Endothelial cell of umbilical vein (primary cell): ENCODE results near the gene PLXNC1. TPM values are rescaled to one million over a fixed set of nuclear protein-coding genes. Genes with fewer than 3 reads are reported as not detected.

ENCODE experiments used
- BruUV-seq: library from RNA; stranded (reverse); fragments of 400-500 nt; replicated peaks from 2 replicates; lab custom pipeline; 2021; lab: Mats Ljungman, UMichigan
- CTCF ChIA-PET: fragments of 300-600, 350-600 bp; sonication (Branson Sonifier 250); formaldehyde crosslinking; loops from one replicate; lab custom pipeline; 2021; ENCODE audit warnings: antibody characterized with exemption, inconsistent platforms; lab: Charles Lee
- POLR2A ChIA-PET: fragments of 300-600, 350-600 bp; sonication (Branson Sonifier 250); formaldehyde crosslinking; loops from one replicate; lab custom pipeline; 2021; ENCODE audit warnings: antibody characterized with exemption, inconsistent platforms; lab: Charles Lee
- DNase-seq: peaks from one replicate; pipeline ENCODE4 v3.0.0-alpha.2; 2011; ENCODE audit warnings: low read depth, low spot score
- FAIRE-seq: peaks from 2 replicates; lab custom pipeline; 2011; peaks lifted over from hg19 to GRCh38; lab: Jason Lieb, UNC
- H2AFZ ChIP-seq: 2 replicates; pipeline ENCODE4 v1.6.0; 2012; ENCODE audit warnings: low read depth, low read length, control low read depth, inconsistent platforms
- H3K27ac ChIP-seq: 2 replicates; pipeline ENCODE4 v1.5.1; 2011; ENCODE audit warnings: low read depth, mild to moderate bottlenecking, control low read depth, low read length, moderate library complexity; ENCODE audit not compliant: insufficient read depth
- H3K27me3 ChIP-seq, 2 experiments: 2 replicates each; pipeline versions ENCODE4 v1.6.0 to v1.6.1; 2011; ENCODE audit warnings: low read length in 2 of 2, mixed read lengths in 1 of 2; ENCODE audit not compliant: control insufficient read depth in 2 of 2, insufficient read depth in 2 of 2
- H3K36me3 ChIP-seq, 2 experiments: 2 replicates in 1 of 2; 3 replicates in 1 of 2; pipeline ENCODE4 v1.5.1; 2011; ENCODE audit warnings: low read length in 2 of 2, mild to moderate bottlenecking in 1 of 2, moderate library complexity in 1 of 2; ENCODE audit not compliant: control insufficient read depth in 2 of 2, insufficient read depth in 2 of 2; ENCODE audit errors: extremely low read depth in 1 of 2
- H3K4me1 ChIP-seq: 3 replicates; pipeline ENCODE4 v1.5.1; 2011; ENCODE audit warnings: mild to moderate bottlenecking, low read length; ENCODE audit not compliant: control insufficient read depth, insufficient read depth; ENCODE audit errors: extremely low read depth
- H3K4me2 ChIP-seq: 2 replicates; pipeline ENCODE4 v1.6.1; 2011; ENCODE audit warnings: low read length, control low read depth, mixed read lengths; ENCODE audit not compliant: insufficient read depth
- H3K4me3 ChIP-seq, 3 experiments: fragments of 200-600 bp in 1 of 3; sonication (generic), shearing (Covaris generic) in 1 of 3; replicated peaks in 1 of 3; 2 replicates each; pipeline ENCODE4 v1.5.1; 2011 to 2016; ENCODE audit warnings: control low read depth in 3 of 3, low read length in 3 of 3, mild to moderate bottlenecking in 2 of 3, inconsistent platforms in 1 of 3, low read depth in 1 of 3, moderate library complexity in 1 of 3; ENCODE audit not compliant: insufficient read depth in 1 of 3
- H3K79me2 ChIP-seq: 2 replicates; pipeline ENCODE4 v1.6.0; 2012; ENCODE audit warnings: low read length, inconsistent platforms; ENCODE audit not compliant: control insufficient read depth, insufficient read depth
- H3K9ac ChIP-seq: replicated peaks from 2 replicates; pipeline ENCODE3; 2011; ENCODE audit warnings: low read length, control low read depth; ENCODE audit not compliant: insufficient read depth; ENCODE audit errors: extremely low read depth
- H3K9me1 ChIP-seq: replicated peaks from 3 replicates; pipeline ENCODE4 v1.6.0; 2011; ENCODE audit warnings: mild to moderate bottlenecking, low read length; ENCODE audit not compliant: control insufficient read depth, insufficient read depth; ENCODE audit errors: extremely low read depth
- H3K9me3 ChIP-seq: replicated peaks from 2 replicates; pipeline ENCODE4 v1.5.1; 2012; ENCODE audit warnings: low read length, inconsistent platforms; ENCODE audit not compliant: control insufficient read depth, insufficient read depth
- H4K20me1 ChIP-seq: replicated peaks from 2 replicates; pipeline ENCODE3; 2011; ENCODE audit warnings: mild to moderate bottlenecking, low read length; ENCODE audit not compliant: control insufficient read depth, insufficient read depth; ENCODE audit errors: extremely low read depth
- CTCF ChIP-seq, 2 donors: IDR thresholded peaks; 1 replicate in 1 of 2; 2 replicates in 1 of 2; pipeline ENCODE4 v1.5.1; 2011; ENCODE audit warnings: low read length in 2 of 2, mild to moderate bottlenecking in 2 of 2, moderate library complexity in 2 of 2, control low read depth in 1 of 2, inconsistent platforms in 1 of 2, low read depth in 1 of 2; ENCODE audit not compliant: insufficient read depth in 1 of 2; ENCODE audit errors: extremely low read depth in 1 of 2
- EZH2 ChIP-seq: IDR thresholded peaks from 2 replicates; pipeline ENCODE4 v1.6.1; 2012; ENCODE audit warnings: borderline replicate concordance, low read depth, mild to moderate bottlenecking, moderate library complexity, low read length, inconsistent platforms; ENCODE audit not compliant: severe bottlenecking
- FOS ChIP-seq: IDR thresholded peaks from 2 replicates; pipeline ENCODE4 v1.6.1; 2011; ENCODE audit warnings: mild to moderate bottlenecking, low read length, moderate library complexity, borderline replicate concordance; ENCODE audit not compliant: insufficient read depth
- GATA2 ChIP-seq: IDR thresholded peaks from 2 replicates; pipeline ENCODE4 v1.7.0; 2011; ENCODE audit warnings: low read depth, mild to moderate bottlenecking, moderate library complexity, mixed read lengths, low read length; ENCODE audit not compliant: insufficient read length, insufficient read depth
- JUN ChIP-seq: IDR thresholded peaks from 2 replicates; pipeline ENCODE4 v1.6.1; 2011; ENCODE audit warnings: borderline replicate concordance, low read depth; ENCODE audit not compliant: insufficient read length, insufficient read depth
- MAX ChIP-seq: IDR thresholded peaks from 2 replicates; pipeline ENCODE4 v1.6.1; 2011; ENCODE audit not compliant: insufficient read depth, insufficient read length
- MYC ChIP-seq: IDR thresholded peaks from one replicate; pipeline ENCODE4 v1.6.1; 2011; ENCODE audit warnings: mild to moderate bottlenecking, low read depth, low read length
- POLR2A ChIP-seq: IDR thresholded peaks from 2 replicates; pipeline ENCODE4 v1.6.1; 2012; ENCODE audit warnings: low read depth, mild to moderate bottlenecking, control low read depth, low read length
- POLR2AphosphoS5 ChIP-seq: IDR thresholded peaks from 2 replicates; pipeline ENCODE4 v1.6.1; 2012; ENCODE audit warnings: low read depth, mild to moderate bottlenecking, control low read depth, low read length, moderate library complexity; ENCODE audit not compliant: insufficient read depth
- dilution Hi-C: fragments of 300-500 bp; cut with MboI; formaldehyde crosslinking; loops from one replicate; pipeline ENCODE4 v1.15.0; 2019; ENCODE audit warnings: low sequenced_read_pairs; ENCODE audit not compliant: extremely low pct_ligation_motif_present
- intact Hi-C: fragments of 100-400 bp; cut with micrococcal nuclease; formaldehyde crosslinking; loops from one replicate; pipeline ENCODE4 v1.10.0; 2022
- polyA plus RNA-seq, 4 experiments: library from polyadenylated mRNA; depleted of rRNA in 3 of 4; stranded (reverse) in 3 of 4; unstranded in 1 of 4; fragments of >200 nt; gene quantifications; 2 replicates each; pipeline versions ENCODE4 v1.2.1 to v1.2.3, GENCODE V29; 2011 to 2012; ENCODE audit warnings: missing spikeins in 1 of 4
- total RNA-seq: library from RNA; stranded (reverse); gene quantifications from 2 replicates; pipeline ENCODE4 v1.2.3, GENCODE V29; 2021

Gene PLXNC1
- total and polyA plus RNA-seq, 2 donors (not counting 3 experiments of a cell fraction or from before 2014, with no cell fraction given): 0.04 TPM; not detected in 1

GRCh38 chr12:94187361-94187760, 39.0 kb downstream of the PLXNC1 start:
- Histone ChIP-seq H3K4me3 (no peak overlapping the region), H4K20me1 (no peaks in the 10 kb centered on the region), H3K27ac (no peak overlapping the region), H3K9me1 (no peaks in the 10 kb centered on the region), H2AFZ (no peak overlapping the region), H3K9me3 (no peaks in the 10 kb centered on the region), H3K79me2 (no peaks in the 10 kb centered on the region), H3K4me2 (no peak overlapping the region), H3K36me3 (no peaks in the 10 kb centered on the region), H3K4me1 (no peaks in the 10 kb centered on the region), H3K9ac (no peak overlapping the region), H3K27me3 (peaks cover 11 to 18% of the 10 kb centered on the region in 2 experiments)
- ChIA-PET POLR2A (no interaction called here), CTCF (interaction anchor here (0.6 to 1.8 kb wide), 4 partner anchors 12 to 199 kb away, joined by 3 to 4 read pairs (median 3); no protein-coding TSS in a partner anchor)
- TF ChIP-seq JUN: no peak
- TF ChIP-seq POLR2A: no peak
- TF ChIP-seq GATA2: no peak
- no peak for TF ChIP-seq POLR2AphosphoS5
- no peak for TF ChIP-seq FOS
- no peak for TF ChIP-seq CTCF (IDR thresholded peaks at IDR 0.05; ENCODE audit: extremely low read depth in 1 of 2, insufficient read depth in 1 of 2, low read depth in 1 of 2, low read length in 2 of 2)
- no peak for FAIRE-seq
- DNase-seq: no peak
- no TSS peak for BruUV-seq
- dilution Hi-C loops: no loop called here
- intact Hi-C loops: no loop called here

- Histone ChIP-seq H3K27me3 (peaks cover 9 to 15% of the 10 kb centered on the region in 2 experiments), H3K36me3 (no peaks in the 10 kb centered on the region), H3K9me3 (no peaks in the 10 kb centered on the region), H2AFZ (no peak overlapping the region), H4K20me1 (no peaks in the 10 kb centered on the region), H3K9ac (no peak overlapping the region), H3K4me3 (no peak overlapping the region), H3K27ac (no peak overlapping the region), H3K4me2 (no peak overlapping the region), H3K79me2 (no peaks in the 10 kb centered on the region), H3K4me1 (no peaks in the 10 kb centered on the region), H3K9me1 (no peaks in the 10 kb centered on the region)
- ChIA-PET CTCF (no interaction called here), POLR2A (no interaction called here)
- DNase-seq (no peak), FAIRE-seq (no peak)
- no TSS peak for BruUV-seq
- intact Hi-C loops (no loop called here), dilution Hi-C loops (no loop called here)
- TF ChIP-seq EZH2 (no peak), FOS (no peak), GATA2 (no peak), CTCF (IDR thresholded peaks at IDR 0.05; ENCODE audit: extremely low read depth in 1 of 2, insufficient read depth in 1 of 2, low read depth in 1 of 2, low read length in 2 of 2) (no peak), JUN (no peak), POLR2A (no peak), MAX (no peak), MYC (no peak), POLR2AphosphoS5 (no peak)
Measured at GRCh38 chr12:94190623-94191022, 42.2 kb downstream of the PLXNC1 start.
